SK-N-SH (cell line): ENCODE data around the gene TRMT112.

Source experiments
- EZH2phosphoT487 ChIP-seq: fragments of 200-600 bp; sonication (generic); IDR thresholded peaks from 2 replicates; pipeline ENCODE4 v1.6.1; 2017; ENCODE audit warnings: low read depth, mixed run types, mild to moderate bottlenecking, antibody characterized with exemption, moderate library complexity, borderline replicate concordance
- FOXJ3 ChIP-seq: sonication (generic); formaldehyde crosslinking; IDR thresholded peaks from 2 replicates; pipeline ENCODE4 v1.5.1; 2020; ENCODE audit warnings: mild to moderate bottlenecking, missing genetic modification reagents
- MXI1 ChIP-seq: IDR thresholded peaks from 2 replicates; pipeline ENCODE4 v1.6.1; 2012; ENCODE audit warnings: mild to moderate bottlenecking, low read depth, low read length, improper control_type of control experiment
- POLR2AphosphoS5 ChIP-seq: IDR thresholded peaks from 2 replicates; pipeline ENCODE4 v1.6.1; 2012; ENCODE audit warnings: low read depth, low read length
- RXRA ChIP-seq: IDR thresholded peaks from 2 replicates; pipeline ENCODE4 v1.4.0; 2012; ENCODE audit warnings: low read depth, mild to moderate bottlenecking, borderline replicate concordance
- SMC3 ChIP-seq: IDR thresholded peaks from 2 replicates; pipeline ENCODE4 v1.6.1; 2012; ENCODE audit warnings: low read depth, low read length, improper control_type of control experiment
- TAF1 ChIP-seq: IDR thresholded peaks from 2 replicates; pipeline ENCODE4 v1.6.1; 2012; ENCODE audit warnings: low read depth, mild to moderate bottlenecking, low read length, moderate library complexity, borderline replicate concordance
- TF ChIP-seq, protein P1 (sequence below): fragments of 200-600 bp; sonication (generic); IDR thresholded peaks from 2 replicates; pipeline ENCODE4 v1.6.1; 2017; ENCODE audit warnings: antibody characterized with exemption, mild to moderate bottlenecking, moderate library complexity
- TF ChIP-seq, protein P2 (sequence below): IDR thresholded peaks from 2 replicates; pipeline ENCODE4 v1.6.1; 2012; ENCODE audit warnings: mild to moderate bottlenecking, low read depth, low read length, moderate library complexity
- TF ChIP-seq, protein P3 (sequence below): fragments of 150-350 bp; IDR thresholded peaks from 2 replicates; pipeline ENCODE4 v1.6.1; 2017; ENCODE audit warnings: antibody characterized with exemption, low read length, low read depth, borderline replicate concordance

- TF ChIP-seq, protein P1, sequence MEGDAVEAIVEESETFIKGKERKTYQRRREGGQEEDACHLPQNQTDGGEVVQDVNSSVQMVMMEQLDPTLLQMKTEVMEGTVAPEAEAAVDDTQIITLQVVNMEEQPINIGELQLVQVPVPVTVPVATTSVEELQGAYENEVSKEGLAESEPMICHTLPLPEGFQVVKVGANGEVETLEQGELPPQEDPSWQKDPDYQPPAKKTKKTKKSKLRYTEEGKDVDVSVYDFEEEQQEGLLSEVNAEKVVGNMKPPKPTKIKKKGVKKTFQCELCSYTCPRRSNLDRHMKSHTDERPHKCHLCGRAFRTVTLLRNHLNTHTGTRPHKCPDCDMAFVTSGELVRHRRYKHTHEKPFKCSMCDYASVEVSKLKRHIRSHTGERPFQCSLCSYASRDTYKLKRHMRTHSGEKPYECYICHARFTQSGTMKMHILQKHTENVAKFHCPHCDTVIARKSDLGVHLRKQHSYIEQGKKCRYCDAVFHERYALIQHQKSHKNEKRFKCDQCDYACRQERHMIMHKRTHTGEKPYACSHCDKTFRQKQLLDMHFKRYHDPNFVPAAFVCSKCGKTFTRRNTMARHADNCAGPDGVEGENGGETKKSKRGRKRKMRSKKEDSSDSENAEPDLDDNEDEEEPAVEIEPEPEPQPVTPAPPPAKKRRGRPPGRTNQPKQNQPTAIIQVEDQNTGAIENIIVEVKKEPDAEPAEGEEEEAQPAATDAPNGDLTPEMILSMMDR, result no peak
- TF ChIP-seq EZH2phosphoT487 (no peak), POLR2AphosphoS5 (no peak), RXRA (no peak), TAF1 (no peak), MXI1 (no peak), FOXJ3 (CRISPR knock-in tag) (no peak), SMC3 (no peak)
- TF ChIP-seq, protein P2, sequence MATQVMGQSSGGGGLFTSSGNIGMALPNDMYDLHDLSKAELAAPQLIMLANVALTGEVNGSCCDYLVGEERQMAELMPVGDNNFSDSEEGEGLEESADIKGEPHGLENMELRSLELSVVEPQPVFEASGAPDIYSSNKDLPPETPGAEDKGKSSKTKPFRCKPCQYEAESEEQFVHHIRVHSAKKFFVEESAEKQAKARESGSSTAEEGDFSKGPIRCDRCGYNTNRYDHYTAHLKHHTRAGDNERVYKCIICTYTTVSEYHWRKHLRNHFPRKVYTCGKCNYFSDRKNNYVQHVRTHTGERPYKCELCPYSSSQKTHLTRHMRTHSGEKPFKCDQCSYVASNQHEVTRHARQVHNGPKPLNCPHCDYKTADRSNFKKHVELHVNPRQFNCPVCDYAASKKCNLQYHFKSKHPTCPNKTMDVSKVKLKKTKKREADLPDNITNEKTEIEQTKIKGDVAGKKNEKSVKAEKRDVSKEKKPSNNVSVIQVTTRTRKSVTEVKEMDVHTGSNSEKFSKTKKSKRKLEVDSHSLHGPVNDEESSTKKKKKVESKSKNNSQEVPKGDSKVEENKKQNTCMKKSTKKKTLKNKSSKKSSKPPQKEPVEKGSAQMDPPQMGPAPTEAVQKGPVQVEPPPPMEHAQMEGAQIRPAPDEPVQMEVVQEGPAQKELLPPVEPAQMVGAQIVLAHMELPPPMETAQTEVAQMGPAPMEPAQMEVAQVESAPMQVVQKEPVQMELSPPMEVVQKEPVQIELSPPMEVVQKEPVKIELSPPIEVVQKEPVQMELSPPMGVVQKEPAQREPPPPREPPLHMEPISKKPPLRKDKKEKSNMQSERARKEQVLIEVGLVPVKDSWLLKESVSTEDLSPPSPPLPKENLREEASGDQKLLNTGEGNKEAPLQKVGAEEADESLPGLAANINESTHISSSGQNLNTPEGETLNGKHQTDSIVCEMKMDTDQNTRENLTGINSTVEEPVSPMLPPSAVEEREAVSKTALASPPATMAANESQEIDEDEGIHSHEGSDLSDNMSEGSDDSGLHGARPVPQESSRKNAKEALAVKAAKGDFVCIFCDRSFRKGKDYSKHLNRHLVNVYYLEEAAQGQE, result no peak
- TF ChIP-seq, protein P3, sequence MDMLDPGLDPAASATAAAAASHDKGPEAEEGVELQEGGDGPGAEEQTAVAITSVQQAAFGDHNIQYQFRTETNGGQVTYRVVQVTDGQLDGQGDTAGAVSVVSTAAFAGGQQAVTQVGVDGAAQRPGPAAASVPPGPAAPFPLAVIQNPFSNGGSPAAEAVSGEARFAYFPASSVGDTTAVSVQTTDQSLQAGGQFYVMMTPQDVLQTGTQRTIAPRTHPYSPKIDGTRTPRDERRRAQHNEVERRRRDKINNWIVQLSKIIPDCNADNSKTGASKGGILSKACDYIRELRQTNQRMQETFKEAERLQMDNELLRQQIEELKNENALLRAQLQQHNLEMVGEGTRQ, result no peak
Measured at GRCh38 chr11:64366751-64367150, 49.4 kb upstream of the TRMT112 start.
